GM23338 (cell line): ENCODE measurements around the gene IDH2. TPM values are rescaled to one million over a fixed set of nuclear protein-coding genes. Genes with fewer than 3 reads are reported as not detected.

Experiments used
- ATAC-seq: fragments of 200-7000 bp; cut with Tn5 transposase; 3 replicates; pipeline ENCODE4 v1.9.1; 2020
- DNase-seq: peaks from one replicate; pipeline ENCODE4 v3.0.0-alpha.2; 2015; ENCODE audit warnings: low spot score
- H2AFZ ChIP-seq: fragments of 200-600 bp; sonication (generic); 2 replicates; pipeline ENCODE4 v1.8.0; 2016; ENCODE audit warnings: antibody characterized with exemption, mild to moderate bottlenecking, moderate library complexity
- H3F3A ChIP-seq: fragments of 200-600 bp; sonication (generic); replicated peaks from 2 replicates; pipeline ENCODE4 v1.8.0; 2017; ENCODE audit warnings: antibody characterized with exemption, mixed run types, low read depth
- H3K27ac ChIP-seq: fragments of 200-600 bp; sonication (generic); 2 replicates; pipeline ENCODE4 v1.6.1; 2016; ENCODE audit warnings: low read depth
- H3K27me3 ChIP-seq: fragments of 200-600 bp; sonication (generic); 2 replicates; pipeline ENCODE4 v1.8.0; 2016; ENCODE audit warnings: mild to moderate bottlenecking, mixed run types, moderate library complexity; ENCODE audit not compliant: insufficient read depth
- H3K36me3 ChIP-seq: fragments of 200-600 bp; sonication (generic); 2 replicates; pipeline ENCODE4 v1.8.0; 2016; ENCODE audit warnings: mild to moderate bottlenecking; ENCODE audit not compliant: insufficient read depth
- H3K4me1 ChIP-seq: fragments of 200-600 bp; sonication (generic); 2 replicates; pipeline ENCODE4 v1.8.0; 2016; ENCODE audit warnings: mild to moderate bottlenecking, moderate library complexity; ENCODE audit not compliant: insufficient read depth
- H3K4me2 ChIP-seq: fragments of 200-600 bp; sonication (generic); 2 replicates; pipeline ENCODE4 v1.7.1; 2017; ENCODE audit warnings: mixed run types
- H3K4me3 ChIP-seq: fragments of 200-600 bp; sonication (generic); 2 replicates; pipeline ENCODE4 v1.6.1; 2016; ENCODE audit warnings: mixed run types
- H3K79me2 ChIP-seq: fragments of 200-600 bp; sonication (generic); replicated peaks from 2 replicates; pipeline ENCODE4 v1.8.0; 2017; ENCODE audit warnings: mild to moderate bottlenecking; ENCODE audit not compliant: insufficient read depth
- H3K9me2 ChIP-seq: fragments of 200-600 bp; sonication (generic); 2 replicates; pipeline ENCODE4 v1.8.0; 2017; ENCODE audit not compliant: insufficient read depth
- H4K20me1 ChIP-seq: fragments of 200-600 bp; sonication (generic); replicated peaks from 2 replicates; pipeline ENCODE4 v1.8.0; 2017; ENCODE audit warnings: mild to moderate bottlenecking; ENCODE audit not compliant: insufficient read depth
- H3K27ac Mint-ChIP-seq: 2 replicates; pipeline ENCODE4 v1.8.0; 2020; ENCODE audit warnings: inconsistent platforms, mild to moderate bottlenecking, moderate library complexity, mixed read lengths
- H3K27me3 Mint-ChIP-seq: 3 replicates; pipeline ENCODE4 v1.8.0; 2022; ENCODE audit warnings: low read depth, mild to moderate bottlenecking, moderate library complexity, mixed read lengths, inconsistent platforms; ENCODE audit not compliant: insufficient read depth, poor library complexity
- H3K36me3 Mint-ChIP-seq: 3 replicates; pipeline ENCODE4 v1.8.0; 2021; ENCODE audit warnings: low read depth, mild to moderate bottlenecking, inconsistent platforms, moderate library complexity, mixed read lengths
- H3K4me1 Mint-ChIP-seq: 3 replicates; pipeline ENCODE4 v1.8.0; 2020; ENCODE audit warnings: mild to moderate bottlenecking, inconsistent platforms, mixed read lengths
- H3K4me3 Mint-ChIP-seq: 3 replicates; pipeline ENCODE4 v1.8.0; 2021; ENCODE audit warnings: moderate library complexity, mild to moderate bottlenecking, inconsistent platforms, mixed read lengths
- H3K9me3 Mint-ChIP-seq: 3 replicates; pipeline ENCODE4 v1.8.0; 2020; ENCODE audit warnings: moderate library complexity, mild to moderate bottlenecking, inconsistent platforms, mixed read lengths
- CREB1 ChIP-seq: fragments of 250-450 bp; sonication (Bioruptor Pico); IDR thresholded peaks from 2 replicates; pipeline ENCODE4 v1.5.0; 2020; ENCODE audit warnings: low read depth, mild to moderate bottlenecking, moderate library complexity
- CTCF ChIP-seq, 2 experiments: fragments of 200-600 bp in 1 of 2; sonication (generic) in 1 of 2; conservative IDR thresholded peaks; 2 replicates each; pipeline versions ENCODE4 v1.5.1 to v1.6.1; 2016 to 2017; ENCODE audit warnings: antibody characterized with exemption in 2 of 2, low read depth in 2 of 2, mild to moderate bottlenecking in 2 of 2, moderate library complexity in 1 of 2
- ETS1 ChIP-seq: IDR thresholded peaks from 2 replicates; pipeline ENCODE4 v1.6.1; 2016; ENCODE audit warnings: antibody characterized with exemption
- EZH2 ChIP-seq: fragments of 200-600 bp; sonication (generic); IDR thresholded peaks from one replicate; pipeline ENCODE4 v1.8.0; 2017; ENCODE audit warnings: antibody characterized with exemption, mild to moderate bottlenecking, low read depth; ENCODE audit not compliant: unreplicated experiment
- EZH2phosphoT487 ChIP-seq: fragments of 200-600 bp; sonication (generic); IDR thresholded peaks from one replicate; pipeline ENCODE4 v1.8.1; 2018; ENCODE audit warnings: antibody characterized with exemption; ENCODE audit not compliant: unreplicated experiment
- NANOG ChIP-seq: IDR thresholded peaks from 2 replicates; pipeline ENCODE4 v1.6.1; 2016; ENCODE audit warnings: antibody characterized with exemption, borderline replicate concordance
- POLR2AphosphoS5 ChIP-seq: IDR thresholded peaks from 2 replicates; pipeline ENCODE4 v1.6.1; 2016; ENCODE audit warnings: antibody characterized with exemption, low read depth
- REST ChIP-seq: IDR thresholded peaks from one replicate; pipeline ENCODE4 v1.6.1; 2018; ENCODE audit warnings: antibody characterized with exemption; ENCODE audit not compliant: unreplicated experiment
- STAT1 ChIP-seq: IDR thresholded peaks from one replicate; pipeline ENCODE4 v1.6.1; 2016; ENCODE audit warnings: antibody characterized with exemption; ENCODE audit not compliant: unreplicated experiment
- polyA plus RNA-seq: library from polyadenylated mRNA; unstranded; fragments of >200 nt; fragmentation: Nextera tagmentation; extraction: Ambion mirVana; gene quantifications from 2 replicates; pipeline ENCODE4 v1.2.1, GENCODE V29; 2016
- total RNA-seq: library from RNA; depleted of rRNA; stranded (reverse); fragments of >200 nt; shearing (Covaris generic); gene quantifications from 2 replicates; pipeline ENCODE4 v1.2.3, GENCODE V29; 2014

Gene IDH2
- total and polyA plus RNA-seq, 2 experiments from 2014 or later: 54.9 to 64.0 TPM

GRCh38 chr15:90049666-90050604 lies 52.3 kb downstream of the IDH2 start (continued):
- no peak for TF ChIP-seq CTCF (conservative IDR thresholded peaks at IDR 0.05; ENCODE audit: low read depth in 2 of 2)
- TF ChIP-seq REST: no peak

GRCh38 chr15:90049030-90049429 lies 53.2 kb downstream of the IDH2 start:
- Mint-ChIP-seq H3K4me3 (no peak overlapping the region), H3K4me1 (peaks cover 25% of the 10 kb centered on the region), H3K36me3 (no peaks in the 10 kb centered on the region), H3K9me3 (no peaks in the 10 kb centered on the region), H3K27ac (no peak overlapping the region), H3K27me3 (peaks cover 11% of the 10 kb centered on the region)
- DNase-seq (no peak), ATAC-seq (no peak)
- Histone ChIP-seq H3K79me2 (no peaks in the 10 kb centered on the region; the same call in 1 of the 2 replicates), H2AFZ (no peak overlapping the region), H3F3A (no peaks in the 10 kb centered on the region), H3K4me3 (no peak overlapping the region), H3K4me1 (no peaks in the 10 kb centered on the region), H4K20me1 (no peaks in the 10 kb centered on the region; the same call in 1 of the 2 replicates), H3K27me3 (no peaks in the 10 kb centered on the region), H3K9me2 (no peaks in the 10 kb centered on the region), H3K4me2 (no peak overlapping the region), H3K36me3 (no peaks in the 10 kb centered on the region), H3K27ac (no peak overlapping the region)
- TF ChIP-seq EZH2phosphoT487: no peak
- TF ChIP-seq ETS1: no peak
- no peak for TF ChIP-seq EZH2
- no peak for TF ChIP-seq NANOG
- TF ChIP-seq CTCF (conservative IDR thresholded peaks at IDR 0.05; ENCODE audit: low read depth in 2 of 2): no peak
- TF ChIP-seq POLR2AphosphoS5: no peak
- no peak for TF ChIP-seq CREB1
- TF ChIP-seq STAT1: no peak
